ENCODE data around the gene LMAN2. TPM values are rescaled to one million over a fixed set of nuclear protein-coding genes. Genes with fewer than 3 reads are reported as not detected.

LMAN2 gene
- polyA plus RNA-seq, 1 experiment = 150 TPM

- Histone ChIP-seq H3K4me3 (ENCODE audit: low read depth, low read length) (no peak overlapping the region), H3K27me3 (ENCODE audit: control insufficient read depth, insufficient read depth, low read length) (peaks cover 9% of the 10 kb centered on the region), H3K9me3 (ENCODE audit: control insufficient read depth, insufficient read depth, low read length) (no peaks in the 10 kb centered on the region; the same call in 1 of the 2 replicates), H3K27ac (ENCODE audit: low read depth, low read length) (no peak overlapping the region)
- TF ChIP-seq CTCF (IDR thresholded peaks at IDR 0.05; ENCODE audit: low read depth, low read length) = no peak
- ChIA-PET POLR2A (no interaction called here), CTCF (interaction anchor here (0.9 to 1.9 kb wide), 3 partner anchors 12 to 243 kb away, joined by 3 to 4 read pairs (median 3); no protein-coding TSS in a partner anchor)
- no peak for DNase-seq (ENCODE audit: low read depth, low spot score)
Observed at GRCh38 chr5:177355162-177355867, 3.8 kb upstream of the LMAN2 start.

DNA sequence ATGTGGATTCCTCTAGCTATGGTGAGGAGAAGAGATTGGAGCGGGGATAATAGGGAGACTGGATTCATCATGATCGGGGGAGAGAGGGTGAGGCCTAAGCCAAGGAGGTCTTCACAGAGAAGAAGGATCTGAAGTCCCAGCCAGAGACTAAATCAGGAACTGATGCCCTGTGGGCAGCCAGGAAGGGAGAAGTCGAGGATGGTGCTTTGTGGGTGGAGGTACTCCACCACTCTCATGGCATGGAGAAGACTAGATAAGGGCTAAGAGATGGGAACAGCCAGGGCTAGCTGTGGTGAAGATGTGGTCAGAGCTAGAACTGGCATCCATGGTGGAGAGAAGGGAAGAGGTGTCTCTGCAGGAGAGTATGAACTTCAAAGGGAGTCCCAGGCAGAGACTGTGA is 3.2 kb upstream of the LMAN2 start:
- no peak for TF ChIP-seq CTCF (IDR thresholded peaks at IDR 0.05; ENCODE audit: low read depth, low read length)
- ChIA-PET CTCF (interaction anchor here (1.0 to 1.9 kb wide), 3 partner anchors 12 to 36 kb away, joined by 3 to 4 read pairs (median 3); no protein-coding TSS in a partner anchor), POLR2A (no interaction called here)
- peaks cover 7% of the 10 kb centered on the region for H3K27me3 ChIP-seq (ENCODE audit: control insufficient read depth, insufficient read depth, low read length)
- no peaks in the 10 kb centered on the region; the same call in 1 of the 2 replicates for H3K9me3 ChIP-seq (ENCODE audit: control insufficient read depth, insufficient read depth, low read length)
- H3K27ac ChIP-seq (ENCODE audit: low read depth, low read length) = no peak overlapping the region
- H3K4me3 ChIP-seq (ENCODE audit: low read depth, low read length) = no peak overlapping the region
- DNase-seq (ENCODE audit: low read depth, low spot score) = no peak

DNA sequence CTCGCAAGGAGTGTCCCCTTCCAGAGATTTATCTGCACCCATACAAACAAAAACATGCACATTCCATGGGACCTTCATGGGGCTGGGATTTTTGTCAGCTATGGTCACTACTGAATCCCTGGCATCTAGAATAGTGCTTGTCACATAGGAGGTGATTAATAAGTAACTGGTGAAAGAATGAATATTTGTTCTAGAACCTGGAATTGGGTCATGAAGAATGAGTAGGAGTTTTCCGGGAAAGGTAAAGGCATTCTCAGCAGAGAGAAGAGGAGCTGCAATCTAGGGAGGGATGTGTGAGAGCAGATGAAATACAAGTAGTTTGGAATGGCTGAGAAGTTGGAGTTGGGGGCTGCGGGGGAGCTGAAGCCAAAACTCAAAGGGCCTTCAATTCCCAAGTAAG is 2.8 kb upstream of the LMAN2 start:
- ChIA-PET POLR2A (no interaction called here), CTCF (interaction anchor here (1.0 to 1.9 kb wide), 3 partner anchors 13 to 36 kb away, joined by 3 to 4 read pairs (median 3); no protein-coding TSS in a partner anchor)
- no peak overlapping the region for H3K4me3 ChIP-seq (ENCODE audit: low read depth, low read length)
- H3K27ac ChIP-seq (ENCODE audit: low read depth, low read length) = no peak overlapping the region
- no peak for TF ChIP-seq CTCF (IDR thresholded peaks at IDR 0.05; ENCODE audit: low read depth, low read length)
- H3K27me3 ChIP-seq (ENCODE audit: control insufficient read depth, insufficient read depth, low read length) = peaks cover 3% of the 10 kb centered on the region
- no peaks in the 10 kb centered on the region; the same call in 1 of the 2 replicates for H3K9me3 ChIP-seq (ENCODE audit: control insufficient read depth, insufficient read depth, low read length)
- DNase-seq (ENCODE audit: low read depth, low spot score) = no peak

DNA sequence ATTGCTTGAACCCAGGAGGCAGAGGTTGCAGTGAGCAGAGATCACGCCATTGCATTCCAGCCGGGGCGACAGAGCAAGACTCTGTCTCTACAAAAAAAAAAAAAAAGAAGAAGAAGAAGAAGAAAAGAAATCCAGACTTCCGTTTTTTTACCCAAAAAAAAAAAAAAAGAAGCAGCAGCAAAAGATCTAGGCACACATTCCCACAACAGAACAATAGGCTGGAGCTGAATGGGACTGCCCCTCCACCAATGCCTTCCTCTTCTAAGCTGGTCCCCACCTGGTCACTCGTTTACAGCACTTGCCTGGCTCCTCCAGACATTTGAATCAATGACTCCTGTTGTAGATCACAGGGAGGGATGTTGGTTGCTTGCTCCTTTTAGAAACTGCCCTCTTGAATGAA is 1.6 kb upstream of the LMAN2 start:
- no peak for DNase-seq (ENCODE audit: low read depth, low spot score)
- Histone ChIP-seq H3K27me3 (ENCODE audit: control insufficient read depth, insufficient read depth, low read length) (peaks cover 2% of the 10 kb centered on the region), H3K27ac (ENCODE audit: low read depth, low read length) (no peak overlapping the region), H3K4me3 (ENCODE audit: low read depth, low read length) (no peak overlapping the region), H3K9me3 (ENCODE audit: control insufficient read depth, insufficient read depth, low read length) (no peaks in the 10 kb centered on the region; the same call in 1 of the 2 replicates)
- ChIA-PET POLR2A (no interaction called here), CTCF (no interaction called here)
- TF ChIP-seq CTCF (IDR thresholded peaks at IDR 0.05; ENCODE audit: low read depth, low read length) = no peak

GRCh38 chr5:177350776-177351391 is 584 bp downstream of the LMAN2 start:
- H3K4me3 ChIP-seq (ENCODE audit: low read depth, low read length) = peak overlapping the region; percentile 100
- no peak for TF ChIP-seq CTCF (IDR thresholded peaks at IDR 0.05; ENCODE audit: low read depth, low read length)
- no peaks in the 10 kb centered on the region for H3K9me3 ChIP-seq (ENCODE audit: control insufficient read depth, insufficient read depth, low read length)
- H3K27ac ChIP-seq (ENCODE audit: low read depth, low read length) = peak overlapping the region; percentile 98
- H3K27me3 ChIP-seq (ENCODE audit: control insufficient read depth, insufficient read depth, low read length) = peaks cover 2% of the 10 kb centered on the region
- no peak for DNase-seq (ENCODE audit: low read depth, low spot score)
- CTCF ChIA-PET = interaction anchor here (0.9 to 3.0 kb wide), 8 partner anchors 9 to 236 kb away, joined by 3 to 10 read pairs (median 5); no protein-coding TSS in a partner anchor
- POLR2A ChIA-PET = interaction anchor here (1.2 to 1.5 kb wide), 5 partner anchors 30 to 76 kb away, joined by 3 to 6 read pairs (median 5); partner anchors contain the start of gene GRK6

All from AG04450 (cell line).